ENCODE results near the gene PCAT6.

The PCAT6 gene

GRCh38 chr1:202850593-202851362 lies 40.0 kb downstream of the PCAT6 start:
- DNase-seq, result no peak

DNA sequence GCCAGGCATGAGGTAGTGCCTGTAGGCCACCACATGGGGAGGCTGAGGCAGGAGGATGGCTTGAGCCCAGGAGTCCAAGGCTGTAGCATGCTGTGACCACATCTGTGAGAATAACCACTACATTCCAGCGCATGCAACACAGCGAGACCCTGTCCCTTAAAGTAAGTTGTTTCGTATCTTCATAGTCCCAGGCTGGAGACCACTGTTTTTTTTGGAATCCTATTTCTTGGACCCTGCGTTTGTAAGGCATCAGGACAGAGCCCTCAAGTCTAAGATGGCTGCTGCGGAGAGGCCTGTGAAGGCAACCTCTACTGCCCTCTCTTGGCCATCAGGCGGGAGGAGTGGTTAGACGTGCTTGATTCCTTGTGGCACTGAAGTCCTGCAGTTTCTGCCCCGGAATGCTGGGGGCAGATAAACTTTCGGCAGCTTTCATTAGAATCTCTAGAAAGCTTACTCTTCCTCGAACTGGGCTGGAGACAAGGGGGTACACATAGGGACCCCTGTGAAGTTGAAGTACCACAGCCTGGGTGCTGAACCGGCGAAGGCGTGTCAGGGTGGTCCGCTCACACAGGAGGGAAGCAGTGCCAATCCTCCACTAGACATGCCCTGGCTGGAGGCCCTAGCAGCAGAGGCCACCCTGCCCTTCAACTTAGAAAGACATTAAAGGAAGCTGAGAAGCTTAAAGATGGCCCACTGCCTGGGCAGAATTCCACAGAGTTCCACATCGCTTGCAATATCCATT lies 41.6 kb downstream of the PCAT6 start:
- DNase-seq, result peak in 1 of 2 experiments; percentile 12

DNA sequence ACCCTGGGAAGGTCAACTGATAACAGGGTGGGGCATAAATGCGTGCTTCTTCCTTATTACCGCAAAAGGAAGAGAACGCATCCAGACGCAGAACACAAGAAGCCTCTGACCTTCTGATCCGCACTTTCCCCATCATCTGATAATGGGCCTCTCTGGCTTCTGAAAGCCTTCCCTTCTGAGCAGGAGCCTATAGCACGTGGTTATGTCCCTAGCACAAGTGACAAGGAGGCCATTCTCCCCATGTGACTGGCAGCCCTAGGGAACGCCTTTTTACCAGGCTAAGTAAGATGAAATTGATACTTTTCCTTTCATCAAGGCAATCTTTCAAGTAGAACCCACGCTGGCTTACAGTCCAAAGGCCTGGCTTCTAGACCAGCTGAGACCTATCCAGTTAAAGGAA lies 44.0 kb downstream of the PCAT6 start:
- no peak for DNase-seq

- no peak for DNase-seq
These were observed 45.3 kb downstream of the PCAT6 start for GRCh38 chr1:202856014-202856413.

DNA sequence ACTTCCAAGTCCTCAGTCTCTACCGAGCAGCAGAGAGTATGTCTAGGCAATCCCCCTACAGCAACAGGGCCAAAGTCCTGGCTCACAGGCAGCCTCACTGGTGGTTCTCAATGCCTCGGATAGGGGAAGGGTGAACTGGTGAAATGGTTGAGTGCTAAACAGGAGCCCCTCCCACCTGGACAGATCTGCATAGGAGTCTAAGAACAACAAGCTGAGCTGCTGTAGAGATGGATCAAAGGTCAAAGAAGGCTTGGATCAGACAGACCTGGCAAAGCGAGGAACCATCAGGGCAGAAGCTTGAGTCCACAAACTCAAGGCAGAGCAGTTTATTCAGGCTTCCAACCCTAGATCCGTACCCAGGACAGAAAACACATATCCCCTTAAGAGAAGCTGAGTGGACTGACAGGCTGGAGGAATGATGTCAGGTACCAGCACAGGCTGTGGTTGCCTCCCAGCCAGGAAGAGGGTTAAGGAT lies 46.4 kb downstream of the PCAT6 start:
- DNase-seq, result no peak

DNA sequence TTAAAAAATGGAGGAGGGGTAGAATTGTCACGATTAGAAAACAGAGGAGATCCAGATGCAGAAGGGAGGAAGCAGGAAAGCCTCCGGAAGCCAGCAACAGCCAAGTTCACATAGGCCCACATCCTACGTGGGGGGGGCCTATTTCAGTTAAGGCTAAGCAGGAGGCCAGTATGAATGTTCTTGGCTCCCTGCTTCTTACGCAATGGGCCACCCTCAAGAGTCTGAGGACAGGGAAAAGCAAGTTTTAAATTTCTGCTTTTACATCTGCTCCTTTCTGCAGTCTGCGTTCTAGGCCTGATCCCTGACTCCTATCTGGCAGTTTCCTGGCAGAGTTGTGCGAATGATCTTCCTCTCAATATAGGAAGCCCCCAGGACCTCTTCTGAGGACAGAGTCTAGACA lies 47.6 kb downstream of the PCAT6 start:
- DNase-seq, result no peak

DNA sequence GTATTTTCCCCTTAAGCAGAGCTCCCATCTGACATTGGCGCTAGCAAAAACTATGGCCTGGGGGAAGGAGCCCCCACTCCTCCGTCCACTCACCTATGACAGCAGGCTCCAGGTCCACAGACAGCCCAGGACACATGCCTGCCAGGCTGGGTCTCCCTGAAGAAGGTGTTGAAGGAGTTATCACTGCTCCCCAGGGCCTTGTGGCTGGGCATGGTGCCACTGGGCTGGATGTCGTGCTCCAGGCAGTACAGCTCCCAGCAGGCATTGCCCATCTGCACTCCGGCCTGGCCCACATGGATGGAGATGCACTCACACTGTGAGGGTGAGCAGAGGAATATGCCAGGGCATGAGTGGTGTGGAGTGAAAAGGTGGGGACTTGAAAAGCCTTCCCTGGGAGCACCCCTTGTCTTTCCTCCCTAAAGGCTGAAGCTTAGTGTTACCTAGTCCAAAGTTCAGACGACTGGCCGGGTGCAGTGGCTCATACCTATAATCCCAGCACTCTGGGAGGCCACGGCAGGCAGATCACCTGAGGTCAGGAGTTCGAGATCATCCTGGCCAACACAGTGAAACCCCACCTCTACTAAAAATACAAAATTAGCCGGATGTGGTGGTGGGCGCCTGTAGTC lies 48.1 kb downstream of the PCAT6 start:
- no peak for DNase-seq

DNA sequence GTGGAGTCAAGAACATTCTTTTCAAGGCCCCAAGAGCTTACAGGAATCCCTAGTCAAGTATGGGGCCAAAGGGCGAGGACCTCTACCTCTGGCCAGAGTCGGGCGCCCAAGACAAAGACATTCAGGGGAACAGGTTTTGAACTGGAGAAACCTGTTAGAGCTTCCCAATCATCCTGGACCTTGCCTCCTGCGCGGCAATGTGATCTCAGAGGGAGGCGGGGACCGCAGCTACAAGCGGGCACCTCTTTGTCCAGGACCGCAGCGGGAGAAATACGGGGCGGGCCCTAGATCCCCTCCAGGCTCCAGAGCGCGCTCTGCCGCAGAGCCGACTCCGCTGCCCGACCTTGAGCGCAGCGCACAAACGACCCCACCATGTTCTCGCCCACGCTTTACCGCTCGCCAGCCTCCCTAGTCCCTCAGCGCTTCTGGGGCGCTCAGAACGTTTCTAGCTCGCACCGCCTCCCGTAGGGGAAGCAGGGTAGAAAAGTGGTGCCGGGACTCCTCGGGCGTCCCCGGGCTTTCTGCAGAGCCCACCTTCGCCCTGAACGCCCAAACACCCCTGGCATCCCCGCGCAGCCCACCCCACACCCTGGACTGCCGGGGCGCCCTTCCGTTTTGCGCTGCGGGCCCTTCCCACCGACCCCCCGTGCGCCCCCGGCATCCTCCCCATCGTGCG lies 50.1 kb downstream of the PCAT6 start:
- DNase-seq, result peak in 1 of 2 experiments; percentile 25

All from SW 1271 (cell line).